ENCODE measurements around the gene ADAR.
A peak's percentile ranks its signal among the peaks of the same experiment; 100 is the strongest.

The ADAR gene

DNA sequence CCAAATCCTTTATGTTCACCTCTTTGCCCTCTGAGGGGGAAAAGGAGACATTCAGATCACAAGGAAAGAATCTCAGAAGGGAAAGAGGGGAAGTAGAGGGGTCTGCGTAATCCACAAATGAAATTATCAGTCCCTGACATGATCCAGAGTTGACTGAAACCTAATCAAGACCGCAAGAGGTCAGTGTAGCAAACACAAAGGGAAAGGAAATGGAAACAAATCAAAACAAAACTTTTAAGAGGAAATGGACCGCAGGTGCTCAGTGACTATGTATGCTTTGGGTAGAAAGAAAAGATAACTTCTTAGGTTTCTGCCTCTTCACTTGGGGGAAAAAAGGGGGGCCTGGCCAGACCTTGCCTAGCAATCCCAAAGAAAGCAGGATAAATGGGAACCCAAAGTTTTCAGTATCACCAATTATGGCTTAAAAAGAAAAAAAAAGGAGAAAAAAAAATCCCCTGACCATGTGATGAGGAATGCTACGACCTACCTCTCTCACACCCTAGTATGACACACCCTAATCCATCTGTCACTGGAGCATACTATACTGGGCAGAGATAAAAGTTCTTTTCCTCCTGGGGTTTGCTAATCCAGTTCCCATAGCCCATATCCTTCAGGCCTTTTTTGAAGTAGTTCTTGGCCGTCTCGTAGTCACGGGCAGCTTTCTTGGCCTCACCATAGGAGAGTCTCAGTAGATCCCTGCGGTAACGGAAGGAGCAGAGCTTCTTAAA is 23.6 kb downstream of the ADAR start:
- no peak for DNase-seq (ENCODE audit: low spot score)

DNA sequence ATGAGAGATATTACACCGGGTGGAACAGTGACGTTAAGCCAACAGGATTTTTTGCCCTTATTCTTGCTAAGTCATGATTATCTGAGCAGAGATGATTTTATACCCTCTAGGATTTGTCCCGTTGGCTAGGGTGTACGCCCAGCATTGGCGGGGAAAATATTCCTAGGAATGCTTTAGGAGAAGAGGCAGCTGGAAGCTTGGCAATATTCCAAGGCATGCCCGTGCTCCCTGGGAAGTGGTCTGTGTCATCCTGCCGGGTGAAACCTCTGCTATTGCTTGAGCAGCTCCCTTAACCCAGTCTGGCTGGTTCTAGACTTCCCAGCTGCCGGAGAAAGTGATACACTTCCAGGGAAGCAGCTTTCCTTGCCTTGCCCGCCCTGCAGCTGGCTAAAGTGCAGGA is 24.2 kb downstream of the ADAR start:
- no peak for DNase-seq (ENCODE audit: low spot score)

DNA sequence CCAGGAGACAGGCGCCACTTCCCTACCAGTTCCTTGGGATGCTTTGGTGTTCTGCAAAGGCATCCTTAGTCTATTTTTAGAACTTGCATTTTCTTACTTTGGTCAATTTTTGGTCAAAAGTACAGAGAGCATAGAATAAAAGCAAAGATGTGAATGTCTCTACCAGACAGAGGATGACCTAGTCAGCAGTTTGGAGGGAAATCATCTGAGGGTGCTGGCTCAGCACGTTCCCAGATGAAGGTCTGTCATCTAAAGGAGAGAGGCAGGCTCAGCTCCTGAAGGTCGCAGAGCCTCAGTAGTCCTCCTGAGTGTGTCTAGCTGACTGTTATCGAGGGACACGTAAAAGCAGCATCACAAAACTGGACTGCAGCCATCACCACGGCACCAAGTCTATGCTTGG is 25.1 kb downstream of the ADAR start:
- DNase-seq (ENCODE audit: low spot score) = no peak

DNA sequence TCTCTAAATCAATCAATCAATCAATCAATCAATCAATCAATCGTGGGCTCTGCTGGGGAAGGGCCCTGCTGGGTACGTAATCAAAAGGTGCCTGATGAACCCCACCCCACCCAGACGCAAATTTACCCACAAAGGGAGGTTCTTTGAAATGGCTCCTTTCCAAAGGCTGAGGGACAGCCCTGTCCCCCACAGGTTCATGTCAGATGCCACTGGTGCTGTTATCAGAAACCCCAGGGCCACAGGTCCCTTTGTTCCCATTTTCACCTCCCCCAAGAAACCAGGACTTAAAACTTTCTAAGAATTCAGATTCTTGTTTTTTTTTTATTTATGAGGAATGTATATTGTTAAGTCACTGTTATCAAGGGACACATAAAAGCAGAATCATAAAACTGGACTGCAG is 26.2 kb downstream of the ADAR start:
- no peak for DNase-seq (ENCODE audit: low spot score)

DNA sequence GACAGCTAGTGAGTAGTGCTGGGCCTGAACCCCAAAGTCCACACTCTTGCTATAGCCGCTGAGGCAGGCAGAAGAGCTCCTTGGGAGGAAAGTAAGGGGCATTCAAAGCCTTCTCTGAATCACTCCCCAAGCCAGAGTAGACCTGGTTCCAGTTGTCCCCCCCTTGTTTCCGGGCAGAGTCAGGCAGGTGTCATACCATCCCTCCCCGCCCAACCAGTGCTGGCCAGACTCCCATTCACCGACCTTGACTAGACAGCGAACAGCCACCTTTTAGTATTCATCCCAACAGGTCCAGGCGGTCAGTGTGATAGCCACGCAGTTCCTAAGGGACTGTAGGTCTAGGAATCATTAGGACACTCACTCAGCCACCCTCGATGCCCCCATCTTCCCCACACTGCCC is 28.6 kb downstream of the ADAR start:
- no peak for DNase-seq (ENCODE audit: low spot score)

DNA sequence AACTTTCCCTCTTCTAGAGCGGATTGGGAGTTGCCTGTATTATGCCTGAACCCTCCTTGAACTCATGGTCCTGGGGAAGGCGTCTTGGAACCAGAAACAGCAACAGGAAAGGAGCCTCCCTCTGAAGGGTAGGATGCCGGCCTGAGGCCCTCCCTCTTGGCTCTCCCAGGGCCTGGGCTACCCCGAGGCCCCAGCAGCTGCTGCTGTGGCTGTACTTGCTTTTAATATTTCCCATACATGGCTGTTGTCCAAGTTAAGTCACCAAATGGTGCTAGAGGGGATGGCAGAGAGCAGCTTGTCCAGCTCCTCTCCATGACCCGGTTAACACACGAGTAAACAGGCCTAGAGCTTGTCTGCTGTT is 29.9 kb downstream of the ADAR start:
- DNase-seq (ENCODE audit: low spot score) = no peak

DNA sequence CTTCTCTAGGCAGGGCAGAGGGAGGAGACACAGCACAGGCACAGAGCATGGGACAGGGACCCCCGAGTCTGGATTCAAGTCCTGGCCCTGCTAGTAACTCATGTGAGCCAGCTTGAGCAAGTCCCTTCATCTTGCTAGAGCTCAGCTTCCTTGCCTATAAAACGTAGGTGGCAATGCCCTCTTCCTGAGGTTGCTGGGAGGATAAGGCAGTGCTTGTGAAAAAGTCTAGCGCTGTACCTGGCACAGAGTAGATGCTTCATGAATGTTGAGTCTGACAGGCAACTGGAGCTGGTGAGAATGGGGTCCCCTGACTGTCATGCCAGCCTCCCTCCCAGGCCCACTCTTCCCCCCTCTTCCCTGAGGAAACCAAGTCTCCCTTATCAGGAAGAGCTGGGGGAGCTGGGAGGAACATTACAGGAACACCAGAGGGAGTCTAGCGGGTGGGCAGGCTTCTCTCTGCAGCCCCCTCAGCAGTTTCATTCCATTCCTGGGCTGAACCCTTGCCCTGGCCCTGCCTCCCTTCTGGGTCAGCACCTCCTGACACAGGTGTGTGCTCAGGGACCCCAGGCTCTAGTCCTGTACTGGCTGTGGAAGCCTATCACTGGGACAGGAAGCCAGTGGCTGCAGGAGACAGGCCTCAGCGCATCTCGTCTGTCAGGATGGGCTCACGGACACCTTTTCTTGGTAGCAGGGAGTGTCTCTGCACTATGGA is 30.5 kb downstream of the ADAR start:
- DNase-seq (ENCODE audit: low spot score) = no peak

DNA sequence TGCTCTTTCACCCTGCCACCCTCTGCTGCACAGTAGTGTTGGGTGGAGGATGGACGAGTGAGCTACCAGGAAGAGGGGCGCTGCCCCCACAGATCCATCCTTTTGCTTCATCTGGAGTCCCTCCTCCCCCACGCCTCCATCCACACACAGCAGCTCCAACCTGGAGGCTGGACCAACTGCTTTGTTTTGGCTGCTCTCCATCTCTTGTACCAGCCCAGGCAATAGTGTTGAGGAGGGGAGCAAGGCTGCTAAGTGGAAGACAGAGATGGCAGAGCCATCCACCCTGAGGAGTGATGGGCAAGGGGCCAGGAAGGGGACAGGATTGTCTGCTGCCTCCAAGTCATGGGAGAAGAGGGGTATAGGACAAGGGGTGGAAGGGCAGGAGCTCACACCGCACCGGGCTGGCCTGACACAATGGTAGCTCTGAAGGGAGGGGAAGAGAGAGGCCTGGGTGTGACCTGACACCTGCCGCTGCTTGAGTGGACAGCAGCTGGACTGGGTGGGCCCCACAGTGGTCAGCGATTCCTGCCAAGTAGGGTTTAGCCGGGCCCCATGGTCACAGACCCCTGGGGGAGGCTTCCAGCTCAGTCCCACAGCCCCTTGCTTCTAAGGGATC is 31.9 kb downstream of the ADAR start:
- DNase-seq (ENCODE audit: low spot score) = no peak

DNA sequence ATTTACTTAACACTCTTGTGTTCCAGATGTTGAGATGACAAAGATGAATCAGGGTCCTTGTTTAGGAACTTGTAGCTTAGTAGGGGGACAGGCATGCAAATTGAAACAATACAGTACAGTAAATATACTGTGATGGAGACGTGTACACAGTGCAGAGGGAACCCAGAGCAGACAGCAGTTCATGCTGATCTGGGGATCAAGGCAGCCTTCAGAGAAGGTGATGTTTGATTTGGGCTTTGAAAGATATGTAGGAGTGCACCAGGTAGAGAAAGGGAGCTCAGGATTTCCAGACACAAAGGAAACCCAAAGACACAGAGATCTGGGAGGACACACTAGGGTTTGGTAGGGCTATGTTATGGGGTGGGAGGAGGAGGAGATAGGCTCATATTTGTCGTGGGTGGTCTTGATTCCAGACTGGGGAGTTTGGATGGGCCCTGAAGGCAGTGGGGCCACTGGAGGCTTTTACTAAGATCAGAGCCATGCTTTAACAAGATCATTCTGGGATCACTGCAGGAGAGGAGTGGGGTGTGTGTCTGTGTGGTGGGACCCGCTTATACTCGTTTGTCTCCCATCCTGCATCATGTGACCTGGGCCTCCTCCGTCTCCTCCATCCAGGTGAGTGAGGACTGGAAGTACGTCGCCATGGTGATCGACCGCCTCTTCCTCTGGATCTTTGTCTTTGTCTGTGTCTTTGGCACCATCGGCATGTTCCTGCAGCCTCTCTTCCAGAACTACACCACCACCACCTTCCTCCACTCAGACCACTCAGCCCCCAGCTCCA is 32.6 kb downstream of the ADAR start:
- DNase-seq (ENCODE audit: low spot score) = no peak

DNA sequence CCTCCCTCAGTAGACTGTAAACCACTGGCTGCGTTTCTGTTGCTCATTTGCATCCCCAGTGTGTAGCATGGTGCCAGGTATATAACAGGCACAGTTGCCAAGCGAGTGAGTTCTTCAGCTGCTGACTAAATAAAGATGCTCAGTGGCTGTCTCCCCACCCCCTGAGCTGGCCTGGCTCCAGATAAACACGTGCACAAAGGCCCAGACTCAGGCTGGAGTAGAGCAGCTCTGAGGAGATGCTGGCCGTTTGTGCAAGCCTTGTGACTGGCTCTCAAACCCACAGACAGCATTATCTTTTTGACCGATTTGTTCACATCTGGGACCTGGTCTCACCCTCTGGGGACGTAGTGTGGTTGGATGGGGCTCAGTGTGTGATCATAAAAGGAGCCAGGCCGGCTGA is 33.3 kb downstream of the ADAR start:
- DNase-seq (ENCODE audit: low spot score) = no peak

DNA sequence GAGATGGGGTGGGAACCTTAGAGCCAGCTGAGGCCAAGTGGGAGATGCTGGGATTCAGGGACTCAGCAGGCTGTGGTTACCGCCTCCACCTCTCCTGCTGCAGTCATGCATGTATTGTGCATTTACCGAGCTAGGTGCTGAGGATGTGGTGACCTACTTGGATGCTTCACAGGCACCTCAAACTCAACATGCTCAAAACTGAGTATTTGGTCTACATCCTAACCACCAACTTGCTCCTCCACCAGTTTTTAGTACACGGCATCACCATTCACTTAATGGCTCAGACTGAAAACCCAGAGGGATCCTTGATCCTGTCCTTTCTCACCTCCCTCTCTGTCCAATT is 34.8 kb downstream of the ADAR start:
- DNase-seq (ENCODE audit: low spot score) = no peak

DNA sequence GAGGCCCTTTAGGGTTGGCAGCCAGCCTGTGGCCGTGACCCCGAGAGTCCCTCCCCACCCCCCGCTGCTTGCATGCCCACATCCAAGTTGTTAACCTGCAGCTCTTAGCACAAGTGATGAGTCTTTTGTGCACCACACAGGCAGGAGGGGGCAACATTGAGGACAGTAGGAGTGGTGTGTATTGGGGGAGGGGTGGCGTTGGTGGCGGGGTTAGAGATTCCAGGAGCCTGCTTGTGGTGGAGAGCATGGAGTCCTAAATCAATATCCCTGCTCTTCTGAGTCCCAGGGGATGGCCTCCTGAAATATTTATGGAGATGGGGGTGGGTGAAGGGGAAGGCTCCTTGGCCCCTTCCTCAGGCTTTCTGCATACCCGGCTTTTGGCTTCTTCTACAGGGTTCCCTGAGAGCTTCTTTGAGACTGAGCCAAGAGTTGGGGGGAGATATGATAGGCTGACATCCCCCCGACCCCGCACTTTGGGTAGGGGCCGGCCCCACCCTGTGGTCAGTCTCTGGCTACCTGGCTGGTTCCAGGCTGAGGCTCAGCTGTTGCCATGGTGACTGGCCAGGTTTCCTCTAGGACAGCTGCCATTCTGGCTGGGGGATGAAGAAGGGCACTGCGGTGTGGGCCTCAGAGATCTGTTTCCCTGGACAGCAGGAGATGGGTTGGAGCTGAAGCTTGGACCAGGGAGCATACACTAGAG is 35.4 kb downstream of the ADAR start:
- no peak for DNase-seq (ENCODE audit: low spot score)

DNA sequence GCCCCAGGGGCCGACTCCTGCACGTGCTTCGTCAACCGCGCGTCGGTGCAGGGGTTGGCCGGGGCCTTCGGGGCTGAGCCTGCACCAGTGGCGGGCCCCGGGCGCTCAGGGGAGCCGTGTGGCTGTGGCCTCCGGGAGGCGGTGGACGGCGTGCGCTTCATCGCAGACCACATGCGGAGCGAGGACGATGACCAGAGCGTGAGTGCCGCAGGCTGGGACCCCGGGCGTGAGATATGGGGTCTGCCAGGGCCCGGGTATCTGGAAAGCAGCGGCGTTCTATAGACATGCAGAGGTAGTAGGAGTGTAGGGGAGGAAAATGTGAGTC is 36.1 kb downstream of the ADAR start:
- DNase-seq (ENCODE audit: low spot score) = no peak

DNA sequence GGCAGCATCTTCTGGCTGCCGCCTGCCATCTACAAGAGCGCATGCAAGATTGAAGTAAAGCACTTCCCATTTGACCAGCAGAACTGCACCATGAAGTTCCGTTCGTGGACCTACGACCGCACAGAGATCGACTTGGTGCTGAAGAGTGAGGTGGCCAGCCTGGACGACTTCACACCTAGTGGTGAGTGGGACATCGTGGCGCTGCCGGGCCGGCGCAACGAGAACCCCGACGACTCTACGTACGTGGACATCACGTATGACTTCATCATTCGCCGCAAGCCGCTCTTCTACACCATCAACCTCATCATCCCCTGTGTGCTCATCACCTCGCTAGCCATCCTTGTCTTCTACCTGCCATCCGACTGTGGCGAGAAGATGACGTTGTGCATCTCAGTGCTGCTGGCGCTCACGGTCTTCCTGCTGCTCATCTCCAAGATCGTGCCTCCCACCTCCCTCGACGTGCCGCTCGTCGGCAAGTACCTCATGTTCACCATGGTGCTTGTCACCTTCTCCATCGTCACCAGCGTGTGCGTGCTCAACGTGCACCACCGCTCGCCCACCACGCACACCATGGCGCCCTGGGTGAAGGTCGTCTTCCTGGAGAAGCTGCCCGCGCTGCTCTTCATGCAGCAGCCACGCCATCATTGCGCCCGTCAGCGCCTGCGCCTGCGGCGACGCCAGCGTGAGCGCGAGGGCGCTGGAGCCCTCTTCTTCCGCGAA is 36.6 kb downstream of the ADAR start:
- no peak for DNase-seq (ENCODE audit: low spot score)

DNA sequence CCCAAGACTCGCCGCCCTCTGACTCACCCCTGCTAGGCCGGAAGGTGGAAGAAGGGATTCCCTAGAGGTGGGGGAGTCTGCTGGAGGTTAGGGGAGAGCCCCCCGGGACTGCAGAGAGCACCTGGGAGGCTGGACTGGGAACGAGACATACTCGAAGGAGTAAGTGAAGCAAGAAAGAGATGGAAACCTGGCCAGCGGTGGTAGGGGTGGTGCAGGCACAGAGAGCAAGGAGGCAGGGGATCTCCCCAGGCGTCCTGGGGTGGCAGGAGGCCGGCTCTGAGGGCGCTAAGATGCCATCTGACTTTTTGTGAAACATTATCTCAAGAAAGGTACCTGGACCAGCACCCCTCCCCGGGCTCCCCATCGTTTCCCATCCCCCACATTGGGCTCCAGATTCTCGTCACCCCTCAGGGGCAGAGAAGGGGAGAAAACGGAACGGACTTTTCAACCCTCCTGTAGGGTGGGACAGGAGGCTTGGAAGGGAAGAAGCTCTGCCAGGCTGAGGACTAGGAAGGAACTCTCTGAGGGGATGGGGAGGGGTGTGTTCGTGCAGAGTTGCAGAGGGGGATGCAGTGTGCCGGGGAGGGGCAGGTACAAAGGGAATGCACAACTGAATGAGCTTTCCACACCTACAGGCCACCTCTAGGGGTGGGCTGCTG is 39.7 kb downstream of the ADAR start:
- DNase-seq (ENCODE audit: low spot score) = no peak

DNA sequence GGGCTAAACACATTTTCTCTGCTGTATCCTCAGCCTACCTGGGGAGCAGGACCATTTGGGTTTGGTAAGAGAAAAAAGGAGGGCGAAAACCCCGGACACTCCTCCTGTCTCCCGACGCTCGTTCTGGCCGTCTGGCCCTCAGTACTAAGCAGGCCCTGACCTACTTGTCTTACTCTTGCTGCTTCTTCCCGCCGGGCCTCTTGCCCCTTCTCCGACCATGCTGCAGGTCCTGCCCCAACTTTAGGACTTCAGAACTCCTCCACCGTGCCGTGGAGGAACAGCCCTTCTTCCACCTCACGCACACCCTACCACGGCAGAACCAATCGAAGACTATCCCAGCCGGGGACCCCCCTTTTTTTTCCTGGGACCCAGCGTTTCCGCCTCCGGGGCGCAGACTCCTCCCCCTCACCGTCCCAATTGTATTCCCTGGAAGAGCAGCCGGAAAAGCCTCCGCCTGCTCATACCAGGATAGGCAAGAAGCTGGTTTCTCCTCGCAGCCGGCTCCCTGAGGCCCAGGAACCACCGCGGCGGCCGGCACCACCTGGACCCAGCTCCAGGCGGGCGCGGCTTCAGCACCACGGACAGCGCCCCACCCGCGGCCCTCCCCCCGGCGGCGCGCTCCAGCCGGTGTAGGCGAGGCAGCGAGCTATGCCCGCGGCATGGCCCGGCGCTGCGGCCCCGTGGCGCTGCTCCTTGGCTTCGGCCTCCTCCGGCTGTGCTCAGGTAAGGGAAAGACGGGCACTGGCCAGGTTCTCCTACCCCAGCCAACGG is 40.4 kb downstream of the ADAR start, which contains the start of gene CHRNB2:
Gene CHRNB2 (plus strand): TSS at position 393 of the 771 bp plus-strand sequence. CDS start 267 bp downstream, at position 660.
- peak; percentile 65 for DNase-seq (ENCODE audit: low spot score)

DNA sequence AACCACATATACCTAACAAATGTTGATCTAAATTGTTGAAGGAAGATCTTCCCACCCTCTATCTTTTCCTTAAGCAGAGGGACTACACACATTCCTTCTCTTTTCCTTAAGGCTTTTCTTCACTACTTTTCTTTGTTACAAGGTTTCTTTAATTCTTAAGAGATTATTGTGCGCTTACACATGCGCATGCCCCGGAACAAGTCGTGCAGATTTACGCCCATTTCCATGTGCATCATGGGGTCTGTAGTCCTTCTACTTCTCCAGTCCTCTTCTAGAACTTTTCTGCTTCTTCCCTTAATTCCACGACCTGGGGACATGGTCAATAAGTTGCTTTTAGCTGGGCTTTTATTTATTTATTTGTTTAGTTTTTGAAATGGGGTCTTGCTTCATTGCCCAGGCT is 42.1 kb downstream of the ADAR start:
- DNase-seq (ENCODE audit: low spot score) = no peak

DNA sequence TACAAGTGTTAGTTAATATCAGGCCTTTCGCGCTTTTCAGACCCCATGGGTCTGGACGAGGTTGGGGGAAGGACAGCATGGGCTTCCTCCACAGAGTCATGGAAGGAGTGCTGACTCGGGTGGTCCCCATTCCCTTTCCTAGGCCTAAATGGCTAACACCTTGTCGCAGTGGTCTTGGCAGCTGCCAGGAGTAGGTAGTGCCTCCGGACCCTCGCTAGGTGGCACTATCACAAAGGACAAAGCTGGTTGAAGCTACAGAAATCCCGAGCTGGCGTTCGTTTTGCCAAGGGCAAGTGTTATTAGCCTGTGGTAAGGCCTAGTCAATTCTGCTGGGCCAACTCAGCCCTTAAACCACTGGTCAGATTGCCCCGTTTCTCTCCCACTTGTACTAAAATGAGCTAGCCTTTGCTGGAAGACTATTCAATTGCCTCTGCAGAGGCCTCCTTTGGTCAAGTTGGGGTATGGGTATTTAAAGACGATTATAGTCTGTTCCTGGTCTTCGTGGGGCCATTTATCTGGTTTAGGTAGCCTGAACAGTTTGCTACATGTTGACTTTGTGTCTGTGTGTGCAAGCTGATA is 48.4 kb downstream of the ADAR start:
- peak; percentile 86 for DNase-seq (ENCODE audit: low spot score)

DNA sequence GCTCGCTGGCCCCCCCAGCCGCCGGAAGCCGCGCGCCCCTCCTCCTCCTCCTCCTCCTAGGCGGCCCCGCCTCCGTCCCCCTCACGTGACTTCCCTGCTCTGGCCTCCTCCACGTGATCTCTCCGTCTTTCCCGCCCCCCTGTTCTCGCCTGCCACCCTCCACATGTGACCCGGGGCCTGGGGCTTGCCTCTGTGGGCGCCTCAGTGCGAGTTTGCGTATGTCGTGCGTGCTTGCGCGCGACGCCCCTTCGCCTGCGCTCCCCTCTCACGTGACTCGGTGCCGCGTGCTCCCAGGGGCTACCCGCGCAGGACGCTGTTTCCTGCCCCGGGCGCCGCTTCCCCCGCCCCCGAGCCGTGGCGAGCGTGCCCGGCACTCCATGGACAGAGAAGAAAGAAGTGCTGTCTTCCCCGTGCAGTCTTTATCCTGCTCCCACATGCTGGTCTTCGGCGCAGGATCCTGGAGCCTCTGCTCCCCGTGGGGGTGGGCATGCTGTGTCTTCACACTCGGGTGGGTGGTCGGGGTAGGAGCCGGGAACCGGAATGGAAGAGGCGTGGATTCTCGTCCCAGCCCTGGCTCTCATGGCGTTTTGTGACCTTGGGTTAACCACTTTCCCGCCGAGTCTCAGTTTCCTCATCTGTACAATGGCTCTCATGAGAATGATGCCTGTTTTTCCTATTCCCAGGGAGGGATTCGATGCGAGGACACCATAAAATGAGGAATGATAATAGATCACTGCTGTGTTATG is 49.1 kb downstream of the ADAR start:
- DNase-seq (ENCODE audit: low spot score) = peak; percentile 100
